Measurements from ENCODE around the gene ACACA. TPM values are rescaled to one million over a fixed set of nuclear protein-coding genes. Genes with fewer than 3 reads are reported as not detected.

Gene ACACA
- polyA plus RNA-seq, 3 donors = 37.2 to 43.9 (median 43.6) TPM

DNA sequence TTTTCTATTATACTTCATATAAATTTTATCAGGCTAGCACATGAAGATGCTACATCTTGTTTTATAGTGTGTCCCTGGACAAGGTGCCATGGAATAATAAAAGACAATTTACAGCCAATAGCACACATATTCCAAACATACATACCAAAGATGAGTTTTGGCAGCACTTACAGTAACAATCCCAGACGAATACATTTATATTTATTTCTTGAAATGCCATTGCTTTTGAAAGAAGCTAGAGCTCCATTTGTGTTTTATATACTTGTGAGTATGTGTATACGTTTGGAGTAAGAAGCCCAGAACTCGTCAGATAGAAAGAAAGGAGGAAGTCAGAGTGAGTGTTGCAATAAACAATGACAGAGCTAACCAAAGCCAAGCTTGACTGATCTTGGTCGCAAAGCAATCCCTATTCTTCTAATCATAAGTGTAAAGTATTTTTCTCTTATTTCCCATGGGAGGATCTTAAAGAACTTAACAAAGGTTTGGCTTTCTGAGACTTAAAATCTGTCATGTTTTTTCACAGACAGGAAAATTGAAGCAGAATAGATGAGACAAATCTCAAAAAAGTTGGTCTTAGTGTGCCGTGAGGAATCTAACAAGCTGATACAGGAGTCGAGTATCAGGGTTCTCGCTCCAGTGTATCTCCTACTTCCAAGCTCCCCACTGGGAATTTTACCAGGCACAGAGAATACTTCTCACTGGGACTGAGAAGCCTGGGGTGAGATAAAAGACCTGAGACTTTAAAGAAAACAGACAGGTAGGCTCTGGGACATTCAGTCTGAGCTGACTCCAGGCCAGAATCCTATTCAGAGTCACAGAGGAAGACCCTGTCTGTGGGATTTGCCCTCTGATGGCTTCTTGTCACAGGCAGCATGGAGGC, 282.5 kb downstream of the ACACA start:
- no peak for DNase-seq (ENCODE audit: extremely low read depth in 1 of 11, low read depth in 9 of 11, low spot score in 4 of 11)

DNA sequence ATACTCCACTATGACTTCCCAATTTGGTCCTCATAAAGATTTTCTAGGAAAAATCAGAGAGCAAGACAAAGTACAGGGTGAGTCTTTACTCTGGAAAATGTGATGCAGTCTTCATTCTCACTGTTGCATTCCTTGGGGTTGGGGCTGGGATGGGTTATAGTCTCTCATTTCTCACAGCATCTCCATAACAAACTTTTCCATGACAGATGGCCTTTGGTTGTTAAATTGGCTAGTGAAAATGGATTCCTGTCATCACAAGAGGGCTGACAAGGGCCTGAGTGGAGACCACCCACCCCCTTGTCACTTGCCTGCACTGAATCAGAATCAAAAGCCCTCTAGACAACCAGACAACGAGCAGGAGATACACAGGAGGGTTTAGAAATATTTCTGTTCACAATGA, 283.2 kb downstream of the ACACA start:
- DNase-seq (ENCODE audit: extremely low read depth in 1 of 11, low read depth in 9 of 11, low spot score in 4 of 11) = no peak

DNA sequence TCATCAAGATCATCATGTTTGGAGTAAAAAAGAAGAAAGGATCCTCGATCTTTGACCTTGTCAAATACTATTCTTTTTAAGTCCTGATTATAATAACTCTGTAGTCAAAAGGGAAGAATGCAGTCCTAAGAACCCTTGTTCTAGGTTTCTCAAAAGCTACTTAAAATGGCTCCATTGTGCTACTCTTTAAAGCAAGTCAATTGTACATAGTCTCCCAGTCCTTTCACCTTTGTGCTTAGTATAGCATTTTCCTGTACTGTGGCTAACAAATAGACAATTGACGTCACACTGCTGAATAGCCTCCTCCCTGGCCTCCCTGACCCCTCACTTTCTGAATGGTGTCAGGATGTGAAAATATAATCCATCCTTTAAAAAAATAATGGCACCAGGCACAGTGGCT, 285.0 kb downstream of the ACACA start:
- no peak for DNase-seq (ENCODE audit: extremely low read depth in 1 of 11, low read depth in 9 of 11, low spot score in 4 of 11)

DNA sequence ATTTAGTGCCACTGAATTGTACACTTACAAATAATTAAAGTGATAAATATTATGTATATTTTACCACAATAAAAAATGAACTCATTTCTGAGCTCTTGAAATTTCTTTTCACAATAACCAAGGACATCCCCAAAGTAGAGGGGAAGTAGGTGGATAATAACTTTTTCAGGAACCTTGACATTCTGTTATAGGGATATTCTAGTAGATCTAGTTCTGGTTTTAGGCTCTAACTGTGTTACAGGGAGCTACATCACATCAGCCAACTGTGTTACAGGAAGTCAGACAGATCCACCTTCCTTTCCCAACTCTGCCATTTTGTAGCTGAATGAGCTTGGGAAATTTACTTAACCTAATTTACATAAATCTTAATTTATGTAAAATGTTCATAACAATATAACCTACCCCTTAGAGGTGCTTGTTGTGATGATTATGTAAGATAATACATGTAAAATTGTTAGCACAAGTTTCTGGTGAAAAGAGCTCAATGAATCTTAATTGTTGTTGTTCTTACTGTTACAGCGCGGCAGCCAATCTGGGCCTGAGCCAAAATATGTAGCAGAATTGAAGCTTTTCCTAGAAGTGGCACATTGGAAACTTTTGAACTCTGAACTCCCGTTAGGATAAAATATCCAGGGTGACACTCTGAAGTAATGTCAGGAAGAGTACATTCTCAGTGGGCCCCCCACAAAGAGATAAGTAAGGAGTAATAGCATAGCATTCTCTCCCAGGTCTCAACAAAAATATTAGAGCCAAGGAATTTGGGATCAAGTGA, 288.1 kb downstream of the ACACA start:
- DNase-seq (ENCODE audit: extremely low read depth in 1 of 11, low read depth in 9 of 11, low spot score in 4 of 11) = no peak

GRCh38 chr17:37117373-37118142, 289.1 kb downstream of the ACACA start:
- DNase-seq (ENCODE audit: extremely low read depth in 1 of 11, low read depth in 9 of 11, low spot score in 4 of 11) = no peak

- no peak for DNase-seq (ENCODE audit: extremely low read depth in 1 of 11, low read depth in 9 of 11, low spot score in 4 of 11)
These were observed 289.9 kb downstream of the ACACA start for GRCh38 chr17:37116671-37117185.

GRCh38 chr17:37111329-37111728, 295.3 kb downstream of the ACACA start:
- DNase-seq (ENCODE audit: extremely low read depth in 1 of 11, low read depth in 9 of 11, low spot score in 4 of 11) = no peak

GRCh38 chr17:37110746-37111145, 295.9 kb downstream of the ACACA start:
- DNase-seq (ENCODE audit: extremely low read depth in 1 of 11, low read depth in 9 of 11, low spot score in 4 of 11) = no peak

GRCh38 chr17:37109731-37110710, 296.6 kb downstream of the ACACA start:
- DNase-seq (ENCODE audit: extremely low read depth in 1 of 11, low read depth in 9 of 11, low spot score in 4 of 11) = no peak

DNA sequence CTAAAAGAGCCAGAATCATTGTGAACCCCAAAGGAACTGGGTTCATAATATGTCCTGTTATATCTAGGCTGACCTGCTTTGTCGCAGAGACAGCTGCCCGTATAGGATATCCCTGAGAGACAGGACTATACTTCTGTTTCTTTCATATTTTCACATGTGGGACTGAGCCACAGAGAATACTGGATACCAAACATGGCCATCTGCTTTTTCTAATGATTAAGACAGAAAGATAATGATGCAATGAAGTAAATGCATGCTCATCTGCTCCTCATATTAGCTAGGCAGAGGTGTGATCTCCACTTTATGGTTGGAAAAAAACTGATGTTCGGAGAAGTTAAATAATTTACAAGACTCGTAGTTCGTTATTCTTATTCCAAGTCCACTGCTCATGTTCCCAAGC, 297.5 kb downstream of the ACACA start:
- no peak for DNase-seq (ENCODE audit: extremely low read depth in 1 of 11, low read depth in 9 of 11, low spot score in 4 of 11)

DNA sequence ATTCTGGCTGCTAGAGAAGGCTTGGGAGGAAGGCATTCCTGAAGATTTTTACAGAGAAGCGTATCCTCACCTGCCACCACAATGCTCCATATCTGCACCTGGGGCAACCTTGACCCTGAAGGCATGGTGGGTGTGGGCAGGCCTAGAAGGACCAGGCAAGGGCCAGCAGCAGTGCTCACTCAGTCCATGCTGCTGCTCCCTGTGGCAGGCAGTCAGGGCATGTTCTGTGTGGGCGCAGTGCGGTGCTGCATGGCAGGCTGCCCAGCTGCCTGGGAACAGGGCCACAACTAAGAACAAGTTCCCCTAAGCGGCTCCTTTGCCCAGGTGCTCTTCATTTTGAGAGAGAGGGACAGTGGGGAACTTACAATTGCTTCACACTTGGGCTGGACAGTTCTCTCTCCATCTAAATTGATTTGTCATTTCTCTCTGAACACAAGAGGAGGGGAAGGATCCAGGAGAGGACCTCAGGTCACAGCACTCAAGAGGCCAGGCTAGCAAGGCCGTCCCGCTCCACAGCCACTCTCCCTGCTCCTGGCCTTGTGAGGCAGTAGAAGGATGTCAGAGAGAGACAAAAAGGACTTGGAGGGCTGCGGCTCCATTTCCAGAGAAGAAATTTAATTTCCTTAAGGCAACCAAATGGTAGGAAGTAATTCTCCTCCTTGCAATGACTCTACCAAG, 299.1 kb downstream of the ACACA start:
- no peak for DNase-seq (ENCODE audit: extremely low read depth in 1 of 11, low read depth in 9 of 11, low spot score in 4 of 11)

DNA sequence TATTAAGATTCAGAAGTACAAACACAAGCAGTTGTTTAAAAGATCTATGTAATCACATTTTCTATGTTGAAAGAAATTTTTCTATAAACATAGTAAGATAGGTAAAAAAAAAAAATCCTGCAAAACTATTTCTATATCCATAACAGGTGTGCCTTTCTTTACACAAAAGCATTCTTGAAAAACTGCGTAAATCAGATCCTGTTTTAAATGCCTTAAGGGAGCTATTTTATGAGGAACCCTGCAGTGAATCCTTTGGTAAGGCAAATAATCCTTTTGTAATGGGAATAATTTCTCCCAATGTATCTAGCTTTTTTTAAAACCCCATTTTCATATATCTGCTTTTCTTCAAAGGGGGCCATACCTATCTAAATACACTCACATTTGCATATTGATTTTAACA, 300.6 kb downstream of the ACACA start:
- no peak for DNase-seq (ENCODE audit: extremely low read depth in 1 of 11, low read depth in 9 of 11, low spot score in 4 of 11)

GRCh38 chr17:37103231-37103630, 303.4 kb downstream of the ACACA start:
- DNase-seq (ENCODE audit: extremely low read depth in 1 of 11, low read depth in 9 of 11, low spot score in 4 of 11) = no peak

- DNase-seq (ENCODE audit: extremely low read depth in 1 of 11, low read depth in 9 of 11, low spot score in 4 of 11) = no peak
These were observed 305.3 kb downstream of the ACACA start for GRCh38 chr17:37101306-37101705.

GRCh38 chr17:37100231-37100630, 306.4 kb downstream of the ACACA start:
- DNase-seq (ENCODE audit: extremely low read depth in 1 of 11, low read depth in 9 of 11, low spot score in 4 of 11) = no peak

- no peak for DNase-seq (ENCODE audit: extremely low read depth in 1 of 11, low read depth in 9 of 11, low spot score in 4 of 11)
These were observed 307.5 kb downstream of the ACACA start for GRCh38 chr17:37098910-37099664.

DNA sequence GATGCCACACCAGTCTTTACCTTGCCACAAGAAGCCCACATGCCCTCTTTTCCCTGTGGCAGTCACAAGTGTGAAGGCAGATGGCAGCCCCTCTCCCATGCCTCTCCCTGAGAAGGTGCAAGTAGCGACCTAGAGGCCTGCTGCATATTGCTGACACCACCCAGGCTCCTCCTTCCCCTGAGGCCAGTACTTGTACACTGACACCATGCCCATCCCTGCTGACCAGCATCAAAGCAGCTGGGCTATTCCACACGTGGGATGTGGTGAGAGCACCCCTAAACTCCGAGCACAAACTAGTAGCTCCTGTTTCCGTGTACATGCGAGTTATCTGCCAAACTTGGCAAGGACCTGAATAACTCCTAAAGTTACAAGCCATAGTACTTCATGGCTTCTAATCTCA, 308.5 kb downstream of the ACACA start:
- DNase-seq (ENCODE audit: extremely low read depth in 1 of 11, low read depth in 9 of 11, low spot score in 4 of 11) = no peak

All from renal cortex interstitium (tissue), 11 donors.